Lung microvascular endothelial cell (primary cell): Measurements from ENCODE around the gene ALPK1. TPM values are rescaled to one million over a fixed set of nuclear protein-coding genes. Genes with fewer than 3 reads are reported as not detected.
"Not testable (repeated sequence)": the region's sequence is repeated elsewhere in the genome, so short reads cannot be mapped to it uniquely, and the experiment has no call there.

Experiments
- DNase-seq, 2 donors: peaks; one replicate each; pipeline versions ENCODE4 v3.0.0 to v3.0.0-alpha.2; 2010; ENCODE audit warnings: low read depth in 2 of 2
- total RNA-seq: library from RNA; depleted of rRNA; stranded (reverse); fragments of >200 nt; gene quantifications from 2 replicates; pipeline ENCODE4 v1.2.1, GENCODE V29; 2014

ALPK1 gene
- total RNA-seq, result 1.1 and 1.2 TPM in 2 replicates

GRCh38 chr4:112296949-112297880, at the start of gene ALPK1:
ALPK1 (plus strand) TSS chr4:112297369.
- peak in 1 of 2 donors; percentile 87 for DNase-seq

- DNase-seq, result no peak
Measured at GRCh38 chr4:112251019-112251643, 46.0 kb upstream of the ALPK1 start.

GRCh38 chr4:112252234-112252633, 44.9 kb upstream of the ALPK1 start:
- DNase-seq, result no peak

- DNase-seq, result no peak
Measured at GRCh38 chr4:112253382-112254000, 43.7 kb upstream of the ALPK1 start.

GRCh38 chr4:112257098-112257497, 40.1 kb upstream of the ALPK1 start:
- no peak for DNase-seq

- peak; percentile 43 to 64 for DNase-seq
Measured at GRCh38 chr4:112266823-112267222, 30.3 kb upstream of the ALPK1 start.

- no peak for DNase-seq
Measured at GRCh38 chr4:112270051-112270450, 27.1 kb upstream of the ALPK1 start.

GRCh38 chr4:112270640-112271421, 26.3 kb upstream of the ALPK1 start:
- DNase-seq, result no peak

GRCh38 chr4:112272292-112272691, 24.9 kb upstream of the ALPK1 start:
- no peak for DNase-seq

- no peak for DNase-seq
Measured at GRCh38 chr4:112274959-112275358, 22.2 kb upstream of the ALPK1 start.

GRCh38 chr4:112276113-112276512, 21.1 kb upstream of the ALPK1 start:
- no peak for DNase-seq

GRCh38 chr4:112277220-112277619, 19.9 kb upstream of the ALPK1 start:
- DNase-seq, result no peak

- no peak for DNase-seq
Measured at GRCh38 chr4:112277705-112278448, 19.3 kb upstream of the ALPK1 start.

- no peak for DNase-seq
Measured at GRCh38 chr4:112279025-112279881, 17.9 kb upstream of the ALPK1 start.

GRCh38 chr4:112279882-112280315, 17.3 kb upstream of the ALPK1 start:
- DNase-seq, result no peak

- DNase-seq, result no peak
Measured at GRCh38 chr4:112280386-112281056, 16.6 kb upstream of the ALPK1 start.

GRCh38 chr4:112281895-112282398, 15.2 kb upstream of the ALPK1 start:
- not testable (repeated sequence) for DNase-seq

- no peak for DNase-seq
Measured at GRCh38 chr4:112282860-112283667, 14.1 kb upstream of the ALPK1 start.
